PC-3 (cell line): ENCODE data around the gene MUC6. TPM values are rescaled to one million over a fixed set of nuclear protein-coding genes. Genes with fewer than 3 reads are reported as not detected.
A peak's percentile ranks its signal among the peaks of the same experiment; 100 is the strongest.

ENCODE experiments used
- ATAC-seq: fragments of 200-7000 bp; cut with Tn5 transposase; 2 replicates; pipeline ENCODE4 v1.9.1; 2020; ENCODE audit warnings: mild to moderate bottlenecking, moderate library complexity
- BruUV-seq: library from RNA; stranded (reverse); fragments of 400-500 nt; replicated peaks from 2 replicates; lab custom pipeline; 2021; lab: Mats Ljungman, UMichigan
- CTCF ChIA-PET: fragments of 300-600 bp; sonication (Branson Sonifier 250); formaldehyde crosslinking; loops from one replicate; lab custom pipeline; 2022; ENCODE audit warnings: antibody characterized with exemption; lab: Charles Lee
- POLR2A ChIA-PET: fragments of 300-600 bp; sonication (Branson Sonifier 250); formaldehyde crosslinking; loops from one replicate; lab custom pipeline; 2022; ENCODE audit warnings: antibody characterized with exemption; ENCODE audit not compliant: unreplicated experiment; lab: Charles Lee
- DNase-seq: peaks from one replicate; pipeline ENCODE4 v3.0.0-alpha.2; 2015
- H2AFZ ChIP-seq: fragments of 300-600 bp; sonication (generic); 2 replicates; pipeline ENCODE4 v1.6.0; 2016; ENCODE audit warnings: antibody characterized with exemption, low read length
- H3F3A ChIP-seq: fragments of 300-600 bp; sonication (generic); one replicate; pipeline ENCODE4 v1.6.0; 2017; ENCODE audit warnings: antibody characterized with exemption, low read length, control low read depth, mild to moderate bottlenecking; ENCODE audit not compliant: unreplicated experiment
- H3K27ac ChIP-seq: fragments of 300-600 bp; sonication (generic); 2 replicates; pipeline ENCODE4 v1.5.1; 2016; ENCODE audit warnings: mild to moderate bottlenecking, low read length
- H3K27me3 ChIP-seq: fragments of 300-600 bp; sonication (generic); 2 replicates; pipeline ENCODE4 v1.6.1; 2016; ENCODE audit warnings: low read length, mixed read lengths
- H3K36me3 ChIP-seq: fragments of 300-600 bp; sonication (generic); 2 replicates; pipeline ENCODE4 v1.6.1; 2016; ENCODE audit warnings: low read depth, mixed run types, low read length, mixed read lengths
- H3K4me1 ChIP-seq: fragments of 300-600 bp; sonication (generic); 2 replicates; pipeline ENCODE4 v1.5.1; 2016; ENCODE audit warnings: low read length; ENCODE audit not compliant: insufficient read depth
- H3K4me2 ChIP-seq: fragments of 300-600 bp; sonication (generic); 2 replicates; pipeline ENCODE4 v1.6.0; 2016; ENCODE audit warnings: low read length
- H3K4me3 ChIP-seq: fragments of 300-600 bp; sonication (generic); 2 replicates; pipeline ENCODE4 v1.5.1; 2016; ENCODE audit warnings: mild to moderate bottlenecking, low read length, mixed read lengths
- H3K79me2 ChIP-seq: fragments of 300-600 bp; sonication (generic); 2 replicates; pipeline ENCODE4 v1.6.1; 2017; ENCODE audit warnings: low read length, mixed read lengths
- H3K9ac ChIP-seq: fragments of 300-600 bp; sonication (generic); 2 replicates; pipeline ENCODE4 v1.6.0; 2016; ENCODE audit warnings: mild to moderate bottlenecking, low read length
- H3K9me2 ChIP-seq: fragments of 300-600 bp; sonication (generic); replicated peaks from 2 replicates; pipeline ENCODE4 v1.6.1; 2016; ENCODE audit warnings: mixed run types, low read length, mixed read lengths
- H3K9me3 ChIP-seq: fragments of 300-600 bp; sonication (generic); 2 replicates; pipeline ENCODE4 v1.6.1; 2016; ENCODE audit warnings: low read length, mixed read lengths
- H4K20me1 ChIP-seq: fragments of 300-600 bp; sonication (generic); 2 replicates; pipeline ENCODE4 v1.6.1; 2016; ENCODE audit warnings: low read length, mixed read lengths
- EZH2 ChIP-seq: fragments of 300-600 bp; sonication (generic); IDR thresholded peaks from one replicate; pipeline ENCODE4 v1.6.1; 2017; ENCODE audit warnings: antibody characterized with exemption, mild to moderate bottlenecking, low read length; ENCODE audit not compliant: unreplicated experiment
- EZH2phosphoT487 ChIP-seq: fragments of 300-600 bp; sonication (generic); IDR thresholded peaks from 2 replicates; pipeline ENCODE4 v1.6.1; 2018; ENCODE audit warnings: mild to moderate bottlenecking, antibody characterized with exemption, low read length, borderline replicate concordance
- intact Hi-C: fragments of 100-400 bp; cut with micrococcal nuclease; formaldehyde crosslinking; loops from 2 replicates; pipeline ENCODE4 v1.9.0; 2023
- total RNA-seq: library from RNA; depleted of rRNA; stranded (reverse); fragments of >200 nt; gene quantifications from 2 replicates; pipeline ENCODE4 v1.2.3, GENCODE V29; 2014
- TF ChIP-seq, protein P1 (sequence below): fragments of 300-600 bp; sonication (generic); conservative IDR thresholded peaks from 2 replicates; pipeline ENCODE4 v1.5.1; 2017; ENCODE audit warnings: antibody characterized with exemption, low read depth, mild to moderate bottlenecking, low read length

MUC6 gene
- total RNA-seq, 1 experiment from 2014 or later: 0.18 TPM

DNA sequence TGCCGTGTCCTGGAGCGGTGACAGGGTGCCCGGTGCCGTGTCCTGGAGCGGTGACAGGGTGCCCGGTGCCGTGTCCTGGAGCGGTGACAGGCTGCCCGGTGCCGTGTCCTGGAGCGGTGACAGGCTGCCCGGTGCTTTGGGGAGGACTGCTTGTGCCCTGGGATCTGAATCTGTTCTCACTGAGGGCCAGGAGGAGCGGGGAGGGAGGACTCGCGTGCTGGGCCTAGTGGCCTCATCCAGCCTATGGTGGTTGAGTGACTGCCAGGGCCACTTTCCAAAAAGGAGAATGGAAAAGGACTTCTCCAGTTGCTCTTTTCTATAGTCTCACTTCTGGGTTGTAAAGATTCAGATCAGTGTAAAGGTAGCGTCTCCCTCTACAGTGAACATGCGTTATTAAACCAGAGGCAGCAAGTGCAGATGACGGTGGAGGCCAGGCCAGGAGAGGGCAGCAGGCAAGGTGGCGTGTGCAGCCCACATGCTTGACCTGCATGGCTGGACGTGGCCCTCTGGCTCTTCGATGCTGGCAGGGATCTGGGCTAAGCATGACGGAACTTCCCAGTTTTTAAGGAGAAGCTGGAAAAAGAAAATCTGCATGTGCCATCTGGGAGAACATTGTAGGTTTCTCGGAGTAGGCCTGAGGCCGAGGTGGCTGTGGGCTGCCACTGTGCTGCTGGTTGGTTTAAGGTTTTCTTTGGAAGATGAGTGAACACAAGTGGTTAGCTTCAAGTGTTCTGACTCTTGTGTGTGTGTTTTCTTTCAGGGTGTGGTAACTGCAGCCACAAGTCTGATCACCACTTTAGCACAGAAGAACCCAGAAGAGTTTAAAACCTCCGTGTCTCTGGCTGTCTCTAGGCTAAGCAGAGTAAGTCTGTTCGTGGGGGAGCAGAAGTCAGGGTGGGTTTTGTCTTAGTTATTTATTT lies 55.8 kb downstream of the MUC6 start:
- Histone ChIP-seq H3K27me3 (no peaks in the 10 kb centered on the region), H3K9me3 (no peaks in the 10 kb centered on the region), H3K79me2 (no peaks in the 10 kb centered on the region), H3K27ac (no peak overlapping the region), H3K4me2 (no peak overlapping the region), H2AFZ (no peak overlapping the region), H3F3A (no peaks in the 10 kb centered on the region), H3K36me3 (peaks cover 16% of the 10 kb centered on the region; the same call in 1 of the 2 replicates), H4K20me1 (no peaks in the 10 kb centered on the region), H3K9ac (no peak overlapping the region), H3K4me3 (no peak overlapping the region), H3K4me1 (no peaks in the 10 kb centered on the region), H3K9me2 (no peaks in the 10 kb centered on the region)
- peak; percentile 27; the same call in 1 of the 2 replicates for ATAC-seq
- ChIA-PET POLR2A (no interaction called here), CTCF (no interaction called here)
- no peak for TF ChIP-seq EZH2phosphoT487
- TF ChIP-seq, protein P1, sequence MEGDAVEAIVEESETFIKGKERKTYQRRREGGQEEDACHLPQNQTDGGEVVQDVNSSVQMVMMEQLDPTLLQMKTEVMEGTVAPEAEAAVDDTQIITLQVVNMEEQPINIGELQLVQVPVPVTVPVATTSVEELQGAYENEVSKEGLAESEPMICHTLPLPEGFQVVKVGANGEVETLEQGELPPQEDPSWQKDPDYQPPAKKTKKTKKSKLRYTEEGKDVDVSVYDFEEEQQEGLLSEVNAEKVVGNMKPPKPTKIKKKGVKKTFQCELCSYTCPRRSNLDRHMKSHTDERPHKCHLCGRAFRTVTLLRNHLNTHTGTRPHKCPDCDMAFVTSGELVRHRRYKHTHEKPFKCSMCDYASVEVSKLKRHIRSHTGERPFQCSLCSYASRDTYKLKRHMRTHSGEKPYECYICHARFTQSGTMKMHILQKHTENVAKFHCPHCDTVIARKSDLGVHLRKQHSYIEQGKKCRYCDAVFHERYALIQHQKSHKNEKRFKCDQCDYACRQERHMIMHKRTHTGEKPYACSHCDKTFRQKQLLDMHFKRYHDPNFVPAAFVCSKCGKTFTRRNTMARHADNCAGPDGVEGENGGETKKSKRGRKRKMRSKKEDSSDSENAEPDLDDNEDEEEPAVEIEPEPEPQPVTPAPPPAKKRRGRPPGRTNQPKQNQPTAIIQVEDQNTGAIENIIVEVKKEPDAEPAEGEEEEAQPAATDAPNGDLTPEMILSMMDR: peak; percentile 17; the same call in 1 of the 2 replicates
- TF ChIP-seq EZH2: no peak
- intact Hi-C loops: no loop called here
- BruUV-seq: no TSS peak
- no peak for DNase-seq

DNA sequence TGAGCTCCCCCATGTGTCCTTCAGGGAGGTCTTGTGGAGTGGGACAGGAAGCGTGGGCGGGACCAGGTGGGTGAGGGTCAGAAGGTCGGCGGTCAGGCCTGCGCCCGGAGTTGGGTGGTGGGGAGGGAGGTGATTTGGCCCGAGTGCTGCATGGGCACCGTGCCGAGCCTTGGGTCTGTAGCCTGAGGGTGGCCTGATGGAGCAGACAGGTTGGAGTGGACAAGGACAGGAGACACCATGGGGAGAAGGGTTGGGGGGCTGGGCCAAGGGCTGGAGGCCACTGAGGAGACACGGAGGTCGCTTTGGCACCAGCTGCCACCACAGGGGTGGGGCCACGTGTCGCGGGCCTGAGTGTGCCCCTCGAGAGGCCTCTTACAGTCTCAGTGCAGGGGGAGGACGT lies 57.7 kb downstream of the MUC6 start:
- Histone ChIP-seq H4K20me1 (no peaks in the 10 kb centered on the region), H3K9me2 (no peaks in the 10 kb centered on the region), H3K36me3 (peaks cover 14% of the 10 kb centered on the region; the same call in 1 of the 2 replicates), H3K79me2 (no peaks in the 10 kb centered on the region), H3K27ac (no peak overlapping the region), H3K27me3 (no peaks in the 10 kb centered on the region), H3K4me2 (no peak overlapping the region), H3K4me1 (no peaks in the 10 kb centered on the region), H3K9ac (no peak overlapping the region), H2AFZ (no peak overlapping the region), H3K9me3 (no peaks in the 10 kb centered on the region), H3K4me3 (no peak overlapping the region), H3F3A (no peaks in the 10 kb centered on the region)
- no peak for TF ChIP-seq EZH2
- TF ChIP-seq EZH2phosphoT487: no peak
- TF ChIP-seq, protein P1: no peak
- ChIA-PET POLR2A (no interaction called here), CTCF (no interaction called here)
- ATAC-seq: no peak
- no peak for DNase-seq
- no TSS peak for BruUV-seq
- intact Hi-C loops: no loop called here
